HCT116 (cell line): ENCODE results near the gene LSP1. TPM values are rescaled to one million over a fixed set of nuclear protein-coding genes. Genes with fewer than 3 reads are reported as not detected.

Experiments used
- ATAC-seq: fragments of 200-7000 bp; cut with Tn5 transposase; 2 replicates; pipeline ENCODE4 v1.9.1; 2020; ENCODE audit warnings: mild to moderate bottlenecking, moderate library complexity
- BruUV-seq: library from RNA; stranded (reverse); fragments of 400-500 nt; replicated peaks from 2 replicates; lab custom pipeline; 2021; lab: Mats Ljungman, UMichigan
- CTCF ChIA-PET: fragments of 300-600 bp; sonication (Branson Sonifier 250); formaldehyde crosslinking; loops from one replicate; lab custom pipeline; 2021; ENCODE audit warnings: antibody characterized with exemption; lab: Charles Lee
- POLR2A ChIA-PET: fragments of 300-600, 350-600 bp; sonication (Branson Sonifier 250); formaldehyde crosslinking; loops from one replicate; lab custom pipeline; 2021; ENCODE audit warnings: antibody characterized with exemption; lab: Charles Lee
- RAD21 ChIA-PET, 2 experiments: fragments of 300-600 bp; sonication (Branson Sonifier 250); formaldehyde crosslinking; loops; one replicate each; lab custom pipeline; 2023; ENCODE audit warnings: low total read pairs in 2 of 2; ENCODE audit not compliant: uncharacterized antibody in 2 of 2, unreplicated experiment in 2 of 2, low non-redundant PET in 1 of 2; lab: Charles Lee
- DNase-seq: peaks from one replicate; pipeline ENCODE4 v3.0.0-alpha.2; 2010; ENCODE audit warnings: low read depth, low spot score
- H2AFZ ChIP-seq: fragments of 200-600 bp; shearing (Covaris generic), sonication (generic); 2 replicates; pipeline ENCODE4 v1.6.1; 2017; ENCODE audit warnings: low read depth, mixed run types, mixed read lengths, antibody characterized with exemption, low read length; ENCODE audit not compliant: poor library complexity, severe bottlenecking
- H3K27ac ChIP-seq: 2 replicates; pipeline ENCODE4 v1.5.1; 2012; ENCODE audit warnings: low read depth, low read length
- H3K27me3 ChIP-seq: fragments of 200-600 bp; sonication (generic); 2 replicates; pipeline ENCODE4 v1.6.1; 2016; ENCODE audit warnings: mixed run types, low read length, mixed read lengths; ENCODE audit not compliant: insufficient read depth
- H3K36me3 ChIP-seq, 2 experiments: fragments of 200-500 bp in 1 of 2; fragments of 200-600 bp in 1 of 2; sonication (Bioruptor generic) in 1 of 2; sonication (generic) in 1 of 2; 2 replicates each; pipeline versions ENCODE4 v1.5.1 to v1.6.1; 2014 to 2016; ENCODE audit warnings: low read length in 2 of 2, inconsistent platforms in 1 of 2, mixed read lengths in 1 of 2, mixed run types in 1 of 2; ENCODE audit not compliant: insufficient read depth in 2 of 2, control insufficient read depth in 1 of 2
- H3K4me1 ChIP-seq, 2 experiments: fragments of 200-600 bp in 1 of 2; sonication (generic) in 1 of 2; 2 replicates each; pipeline versions ENCODE4 v1.5.1 to v1.6.1; 2012 to 2017; ENCODE audit warnings: low read length in 2 of 2, inconsistent platforms in 1 of 2, mild to moderate bottlenecking in 1 of 2, mixed read lengths in 1 of 2, mixed run types in 1 of 2, moderate library complexity in 1 of 2; ENCODE audit not compliant: insufficient read depth in 2 of 2, control insufficient read depth in 1 of 2
- H3K4me2 ChIP-seq: fragments of 200-600 bp; sonication (generic); 2 replicates; pipeline ENCODE4 v1.6.1; 2017; ENCODE audit warnings: mixed run types, low read length, mixed read lengths
- H3K4me3 ChIP-seq, 2 experiments: fragments of 200-600 bp in 1 of 2; sonication (generic) in 1 of 2; replicated peaks in 1 of 2; 2 replicates each; pipeline ENCODE4 v1.5.1; 2011 to 2016; ENCODE audit warnings: low read length in 2 of 2, control low read depth in 1 of 2, low read depth in 1 of 2, mild to moderate bottlenecking in 1 of 2, mixed read lengths in 1 of 2, mixed run types in 1 of 2
- H3K79me2 ChIP-seq: fragments of 200-600 bp; sonication (generic); 2 replicates; pipeline ENCODE4 v1.6.1; 2017; ENCODE audit warnings: mild to moderate bottlenecking, mixed run types, low read length, moderate library complexity, mixed read lengths; ENCODE audit not compliant: insufficient read depth
- H3K9ac ChIP-seq: fragments of 200-600 bp; sonication (generic); 2 replicates; pipeline ENCODE4 v1.6.1; 2016; ENCODE audit warnings: low read length, mixed read lengths
- H3K9me2 ChIP-seq: fragments of 200-600 bp; sonication (generic), shearing (Covaris generic); 2 replicates; pipeline ENCODE4 v1.6.1; 2017; ENCODE audit warnings: mixed run types, mild to moderate bottlenecking, moderate library complexity; ENCODE audit not compliant: insufficient read depth
- H3K9me3 ChIP-seq, 2 experiments: fragments of 200-500 bp in 1 of 2; fragments of 200-600 bp in 1 of 2; sonication (Bioruptor generic) in 1 of 2; sonication (generic) in 1 of 2; 2 replicates each; pipeline ENCODE4 v1.6.1; 2014 to 2017; ENCODE audit warnings: low read length in 2 of 2, mixed read lengths in 2 of 2, inconsistent platforms in 1 of 2, low read depth in 1 of 2, mild to moderate bottlenecking in 1 of 2, mixed run types in 1 of 2, moderate library complexity in 1 of 2; ENCODE audit not compliant: control insufficient read depth in 1 of 2, insufficient read depth in 1 of 2
- H4K20me1 ChIP-seq: fragments of 200-600 bp; sonication (generic), shearing (Covaris generic); 2 replicates; pipeline ENCODE4 v1.6.1; 2017; ENCODE audit warnings: mixed run types, mild to moderate bottlenecking, moderate library complexity; ENCODE audit not compliant: insufficient read depth
- CEBPB ChIP-seq: IDR thresholded peaks from 2 replicates; pipeline ENCODE4 v1.6.1; 2012; ENCODE audit warnings: low read depth
- EZH2 ChIP-seq: fragments of 200-600 bp; sonication (generic); IDR thresholded peaks from 2 replicates; pipeline ENCODE4 v1.6.1; 2017; ENCODE audit warnings: antibody characterized with exemption, mixed run types
- JUND ChIP-seq: IDR thresholded peaks from 2 replicates; pipeline ENCODE4 v1.6.1; 2012
- POLR2A ChIP-seq: IDR thresholded peaks from 2 replicates; pipeline ENCODE4 v1.7.0; 2011; ENCODE audit warnings: borderline replicate concordance; ENCODE audit not compliant: insufficient read depth, insufficient read length; ENCODE audit errors: extremely low read depth
- YY1 ChIP-seq: IDR thresholded peaks from 2 replicates; pipeline ENCODE4 v1.6.1; 2011; ENCODE audit warnings: low read length, low read depth, moderate library complexity, mild to moderate bottlenecking; ENCODE audit not compliant: insufficient replicate concordance; ENCODE audit errors: extremely low read depth
- intact Hi-C: fragments of 100-400 bp; cut with micrococcal nuclease; formaldehyde crosslinking; loops from 2 replicates; pipeline ENCODE4 v1.10.0; 2022
- total RNA-seq: library from RNA; stranded (reverse); gene quantifications from one replicate; pipeline ENCODE4 v1.2.1, GENCODE V29; 2021; ENCODE audit not compliant: unreplicated experiment
- TF ChIP-seq, protein P1 (sequence below), 3 experiments: fragments of 200-600 bp in 1 of 3; sonication (generic) in 1 of 3; IDR thresholded peaks in 2 of 3; conservative IDR thresholded peaks in 1 of 3; 2 replicates each; pipeline ENCODE4 v1.5.1; 2012 to 2017; ENCODE audit warnings: low read depth in 2 of 3, low read length in 2 of 3, antibody characterized with exemption in 1 of 3, borderline replicate concordance in 1 of 3, control low read depth in 1 of 3, mild to moderate bottlenecking in 1 of 3, mixed read lengths in 1 of 3, mixed run types in 1 of 3, moderate library complexity in 1 of 3; ENCODE audit not compliant: insufficient read depth in 1 of 3
- TF ChIP-seq, protein P2 (sequence below): IDR thresholded peaks from 2 replicates; pipeline ENCODE4 v1.6.1; 2012
- TF ChIP-seq, protein P3 (sequence below): IDR thresholded peaks from 2 replicates; pipeline ENCODE4 v1.6.1; 2011; ENCODE audit warnings: mild to moderate bottlenecking, low read length, moderate library complexity; ENCODE audit not compliant: insufficient replicate concordance; ENCODE audit errors: extremely low read depth

LSP1 gene
- total RNA-seq, 1 experiment from 2014 or later: 1.3 TPM

GRCh38 chr11:1928470-1928890 lies 75.6 kb downstream of the LSP1 start:
- H3K4me2 ChIP-seq: no peak overlapping the region
- ChIA-PET RAD21 (no interaction called here), CTCF (no interaction called here), POLR2A (no interaction called here)
- H3K27ac ChIP-seq: no peak overlapping the region
- ATAC-seq: no peak
- H3K4me3 ChIP-seq: no peak overlapping the region
- no peaks in the 10 kb centered on the region for H3K4me1 ChIP-seq
- intact Hi-C loops: no loop called here
- BruUV-seq: no TSS peak
- no peaks in the 10 kb centered on the region for H3K79me2 ChIP-seq
- no peaks in the 10 kb centered on the region for H3K9me2 ChIP-seq
- H2AFZ ChIP-seq: no peak overlapping the region
- no peaks in the 10 kb centered on the region for H3K9me3 ChIP-seq
- no peak overlapping the region for H3K9ac ChIP-seq
- H3K36me3 ChIP-seq: no peaks in the 10 kb centered on the region
- no peaks in the 10 kb centered on the region for H3K27me3 ChIP-seq
- no peak for DNase-seq
- TF ChIP-seq, protein P1, sequence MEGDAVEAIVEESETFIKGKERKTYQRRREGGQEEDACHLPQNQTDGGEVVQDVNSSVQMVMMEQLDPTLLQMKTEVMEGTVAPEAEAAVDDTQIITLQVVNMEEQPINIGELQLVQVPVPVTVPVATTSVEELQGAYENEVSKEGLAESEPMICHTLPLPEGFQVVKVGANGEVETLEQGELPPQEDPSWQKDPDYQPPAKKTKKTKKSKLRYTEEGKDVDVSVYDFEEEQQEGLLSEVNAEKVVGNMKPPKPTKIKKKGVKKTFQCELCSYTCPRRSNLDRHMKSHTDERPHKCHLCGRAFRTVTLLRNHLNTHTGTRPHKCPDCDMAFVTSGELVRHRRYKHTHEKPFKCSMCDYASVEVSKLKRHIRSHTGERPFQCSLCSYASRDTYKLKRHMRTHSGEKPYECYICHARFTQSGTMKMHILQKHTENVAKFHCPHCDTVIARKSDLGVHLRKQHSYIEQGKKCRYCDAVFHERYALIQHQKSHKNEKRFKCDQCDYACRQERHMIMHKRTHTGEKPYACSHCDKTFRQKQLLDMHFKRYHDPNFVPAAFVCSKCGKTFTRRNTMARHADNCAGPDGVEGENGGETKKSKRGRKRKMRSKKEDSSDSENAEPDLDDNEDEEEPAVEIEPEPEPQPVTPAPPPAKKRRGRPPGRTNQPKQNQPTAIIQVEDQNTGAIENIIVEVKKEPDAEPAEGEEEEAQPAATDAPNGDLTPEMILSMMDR (IDR thresholded peaks at IDR 0.05 in 2 of 3, conservative IDR thresholded peaks at IDR 0.05 in 1 of 3; ENCODE audit: borderline replicate concordance in 1 of 3, insufficient read depth in 1 of 3, low read depth in 2 of 3, low read length in 2 of 3): no peak
- TF ChIP-seq CEBPB: no peak
- no peak for TF ChIP-seq POLR2A
- TF ChIP-seq, protein P2, sequence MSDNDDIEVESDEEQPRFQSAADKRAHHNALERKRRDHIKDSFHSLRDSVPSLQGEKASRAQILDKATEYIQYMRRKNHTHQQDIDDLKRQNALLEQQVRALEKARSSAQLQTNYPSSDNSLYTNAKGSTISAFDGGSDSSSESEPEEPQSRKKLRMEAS: no peak
- no peak for TF ChIP-seq EZH2
- TF ChIP-seq YY1: no peak
- TF ChIP-seq, protein P3, sequence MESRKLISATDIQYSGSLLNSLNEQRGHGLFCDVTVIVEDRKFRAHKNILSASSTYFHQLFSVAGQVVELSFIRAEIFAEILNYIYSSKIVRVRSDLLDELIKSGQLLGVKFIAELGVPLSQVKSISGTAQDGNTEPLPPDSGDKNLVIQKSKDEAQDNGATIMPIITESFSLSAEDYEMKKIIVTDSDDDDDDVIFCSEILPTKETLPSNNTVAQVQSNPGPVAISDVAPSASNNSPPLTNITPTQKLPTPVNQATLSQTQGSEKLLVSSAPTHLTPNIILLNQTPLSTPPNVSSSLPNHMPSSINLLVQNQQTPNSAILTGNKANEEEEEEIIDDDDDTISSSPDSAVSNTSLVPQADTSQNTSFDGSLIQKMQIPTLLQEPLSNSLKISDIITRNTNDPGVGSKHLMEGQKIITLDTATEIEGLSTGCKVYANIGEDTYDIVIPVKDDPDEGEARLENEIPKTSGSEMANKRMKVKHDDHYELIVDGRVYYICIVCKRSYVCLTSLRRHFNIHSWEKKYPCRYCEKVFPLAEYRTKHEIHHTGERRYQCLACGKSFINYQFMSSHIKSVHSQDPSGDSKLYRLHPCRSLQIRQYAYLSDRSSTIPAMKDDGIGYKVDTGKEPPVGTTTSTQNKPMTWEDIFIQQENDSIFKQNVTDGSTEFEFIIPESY: no peak
- no peak for TF ChIP-seq JUND
- no peaks in the 10 kb centered on the region for H4K20me1 ChIP-seq
